Measurements from ENCODE around the gene ABHD8. TPM values are rescaled to one million over a fixed set of nuclear protein-coding genes. Genes with fewer than 3 reads are reported as not detected.

The ABHD8 gene
- total and polyA plus RNA-seq, 2 of the 4 experiments (the other 2 are of a cell fraction) = 3.9 to 10.2 TPM

DNA sequence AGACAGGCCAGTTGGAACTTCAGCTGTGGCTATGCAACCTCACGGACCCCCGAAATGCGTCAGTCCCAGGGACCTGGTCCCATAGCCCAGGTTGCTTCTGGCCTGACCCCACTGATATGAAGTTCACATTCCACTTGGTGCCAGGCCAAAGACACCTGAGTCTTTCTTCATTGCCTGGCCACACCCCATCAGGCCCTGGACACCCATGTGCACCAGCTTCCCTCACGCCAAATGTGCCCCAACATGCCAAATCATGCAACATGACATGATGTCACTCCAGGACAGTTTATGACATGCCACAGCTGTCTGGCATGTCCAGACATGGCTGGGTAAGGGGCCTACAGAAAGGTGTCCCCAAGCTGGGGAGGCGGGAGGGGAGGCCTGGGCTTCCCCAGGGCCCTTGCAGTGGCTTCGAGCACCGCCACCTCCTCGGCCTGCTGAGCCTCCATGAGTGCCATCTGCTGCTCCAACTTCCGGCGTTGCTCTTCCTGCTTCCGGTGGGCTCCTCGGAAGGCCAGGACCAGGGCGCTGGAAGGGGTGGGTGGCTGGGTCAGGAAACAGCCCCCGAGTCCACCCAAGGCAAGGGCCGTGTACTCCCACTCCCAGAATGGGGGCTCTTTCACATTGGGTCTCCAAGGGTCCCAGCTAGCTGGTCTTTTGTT, 53.2 kb downstream of the ABHD8 start:
- Histone ChIP-seq H2AFZ (replicated peaks; ENCODE audit: low read length, poor library complexity) (peak overlapping the region; percentile 63), H3K4ac (ENCODE audit: low read depth, low read length) (no peak overlapping the region), H4K5ac (ENCODE audit: low read depth, low read length) (no peak overlapping the region), H2BK20ac (ENCODE audit: low read depth, low read length) (no peak overlapping the region), H4K8ac (ENCODE audit: low read depth in 2 of 2, low read length in 2 of 2) (no peak overlapping the region), H4K20me1 (ENCODE audit: insufficient read depth, low read length) (no peaks in the 10 kb centered on the region), H3K18ac (ENCODE audit: low read depth, low read length) (no peak overlapping the region), H3K9me3 (ENCODE audit: control insufficient read depth, insufficient read depth, low read length) (no peaks in the 10 kb centered on the region), H2AK9ac (replicated peaks; ENCODE audit: low read depth, low read length, poor library complexity) (peak overlapping the region; percentile 23), H3K23ac (ENCODE audit: low read depth, low read length) (no peak overlapping the region), H3K9ac (ENCODE audit: low read depth, low read length) (no peak overlapping the region), H2BK15ac (ENCODE audit: low read depth, low read length) (no peak overlapping the region), H3K56ac (ENCODE audit: extremely low read depth, insufficient read depth, low read length) (no peak overlapping the region), H3K14ac (replicated peaks; ENCODE audit: low read depth, low read length) (no peak overlapping the region), H3K36me3 (ENCODE audit: control insufficient read depth, insufficient read depth, low read length) (no peaks in the 10 kb centered on the region), H3K4me1 (ENCODE audit: control insufficient read depth, insufficient read depth, low read length) (peaks cover 8% of the 10 kb centered on the region), H2BK120ac (ENCODE audit: low read depth, low read length) (no peak overlapping the region), H3K27me3 (ENCODE audit: control insufficient read depth, insufficient read depth, low read length) (no peaks in the 10 kb centered on the region; the same call in 1 of the 2 replicates), H2BK5ac (ENCODE audit: low read depth, low read length, poor library complexity, severe bottlenecking) (no peak overlapping the region), H3K4me2 (ENCODE audit: low read depth, low read length) (no peak overlapping the region), H3K9me1 (ENCODE audit: insufficient read depth, low read length) (0 out of 2 replicates have a peak, but pooled peaks cover 2% of the 10 kb centered on the region), H3K27ac (ENCODE audit: insufficient read depth, low read length) (no peak overlapping the region), H2AK5ac (ENCODE audit: low read depth, low read length) (peak overlapping the region; percentile 63; the same call in 1 of the 2 replicates), H4K91ac (ENCODE audit: insufficient read depth, low read depth, low read length) (no peak overlapping the region), H3K4me3 (ENCODE audit: insufficient read depth, low read depth, low read length) (no peak overlapping the region), H3K79me1 (ENCODE audit: low read depth in 1 of 2, low read length in 2 of 2) (peaks cover 0 to 4% of the 10 kb centered on the region in 2 experiments; a peak in 1 of 4 replicates)
- intact Hi-C loops (cut with micrococcal nuclease) (no loop called here), in situ Hi-C loops (cut with MboI; ENCODE audit: low sequenced_read_pairs) (no loop called here), dilution Hi-C loops (cut with HindIII; ENCODE audit: low sequenced_read_pairs, unreplicated experiment) (no loop called here)
- POLR2A ChIA-PET (ENCODE audit: unreplicated experiment) = no interaction called here
- DNase-seq (no peak), ATAC-seq (ENCODE audit: low read depth) (no peak)
- TF ChIP-seq SMC3 (IDR thresholded peaks at IDR 0.05; ENCODE audit: low read depth, low read length) (no peak), RFX5 (IDR thresholded peaks at IDR 0.05; ENCODE audit: low read depth, low read length) (no peak), RAD21 (IDR thresholded peaks at IDR 0.05; ENCODE audit: low read length) (no peak), MXI1 (IDR thresholded peaks at IDR 0.05; ENCODE audit: borderline replicate concordance, low read depth, low read length) (no peak), CTCF (conservative IDR thresholded peaks at IDR 0.05; ENCODE audit: low read depth, low read length) (no peak), FOS (IDR thresholded peaks at IDR 0.05; ENCODE audit: low read depth, low read length) (no peak), POLR2A (IDR thresholded peaks at IDR 0.05; ENCODE audit: low read depth, low read length) (no peak), MAFK (IDR thresholded peaks at IDR 0.05; ENCODE audit: low read depth, low read length) (no peak), MAZ (IDR thresholded peaks at IDR 0.05; ENCODE audit: borderline replicate concordance, low read depth, low read length) (no peak), RCOR1 (IDR thresholded peaks at IDR 0.05; ENCODE audit: insufficient replicate concordance, low read length) (no peak), CEBPB (IDR thresholded peaks at IDR 0.05; ENCODE audit: low read depth, low read length) (no peak), CHD1 (IDR thresholded peaks at IDR 0.05; ENCODE audit: low read depth, low read length) (no peak)
- TF ChIP-seq, protein P1, sequence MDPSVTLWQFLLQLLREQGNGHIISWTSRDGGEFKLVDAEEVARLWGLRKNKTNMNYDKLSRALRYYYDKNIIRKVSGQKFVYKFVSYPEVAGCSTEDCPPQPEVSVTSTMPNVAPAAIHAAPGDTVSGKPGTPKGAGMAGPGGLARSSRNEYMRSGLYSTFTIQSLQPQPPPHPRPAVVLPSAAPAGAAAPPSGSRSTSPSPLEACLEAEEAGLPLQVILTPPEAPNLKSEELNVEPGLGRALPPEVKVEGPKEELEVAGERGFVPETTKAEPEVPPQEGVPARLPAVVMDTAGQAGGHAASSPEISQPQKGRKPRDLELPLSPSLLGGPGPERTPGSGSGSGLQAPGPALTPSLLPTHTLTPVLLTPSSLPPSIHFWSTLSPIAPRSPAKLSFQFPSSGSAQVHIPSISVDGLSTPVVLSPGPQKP (IDR thresholded peaks at IDR 0.05; ENCODE audit: borderline replicate concordance, low read depth, low read length) = no peak
- TF ChIP-seq, protein P2, sequence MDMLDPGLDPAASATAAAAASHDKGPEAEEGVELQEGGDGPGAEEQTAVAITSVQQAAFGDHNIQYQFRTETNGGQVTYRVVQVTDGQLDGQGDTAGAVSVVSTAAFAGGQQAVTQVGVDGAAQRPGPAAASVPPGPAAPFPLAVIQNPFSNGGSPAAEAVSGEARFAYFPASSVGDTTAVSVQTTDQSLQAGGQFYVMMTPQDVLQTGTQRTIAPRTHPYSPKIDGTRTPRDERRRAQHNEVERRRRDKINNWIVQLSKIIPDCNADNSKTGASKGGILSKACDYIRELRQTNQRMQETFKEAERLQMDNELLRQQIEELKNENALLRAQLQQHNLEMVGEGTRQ (IDR thresholded peaks at IDR 0.05; ENCODE audit: low read depth, low read length) = no peak
- WGBS, 2 experiments (ENCODE audit: extremely low coverage in 2 of 2, insufficient read length in 1 of 2) = 95% methylated on average over 7 of the region's 15 CpGs; no CpG with 5 or more reads in 1 of the 2 experiments
- CTCF ChIA-PET = no interaction called here
- BruUV-seq (replicated peaks) = no TSS peak

All from IMR-90 (cell line).